NCI-H345 treated with DMSO at 0.1 percent for 48 hours (cell line): ENCODE data around the gene IDI1.
A peak's percentile ranks its signal among the peaks of the same experiment; 100 is the strongest.
"Not testable (repeated sequence)": the region's sequence is repeated elsewhere in the genome, so short reads cannot be mapped to it uniquely, and the experiment has no call there.

Source experiments
- DNase-seq: peaks from one replicate; lab custom pipeline; 2025; ENCODE audit not compliant: unreplicated experiment; lab: John Stamatoyannopoulos, UW

IDI1 gene

DNA sequence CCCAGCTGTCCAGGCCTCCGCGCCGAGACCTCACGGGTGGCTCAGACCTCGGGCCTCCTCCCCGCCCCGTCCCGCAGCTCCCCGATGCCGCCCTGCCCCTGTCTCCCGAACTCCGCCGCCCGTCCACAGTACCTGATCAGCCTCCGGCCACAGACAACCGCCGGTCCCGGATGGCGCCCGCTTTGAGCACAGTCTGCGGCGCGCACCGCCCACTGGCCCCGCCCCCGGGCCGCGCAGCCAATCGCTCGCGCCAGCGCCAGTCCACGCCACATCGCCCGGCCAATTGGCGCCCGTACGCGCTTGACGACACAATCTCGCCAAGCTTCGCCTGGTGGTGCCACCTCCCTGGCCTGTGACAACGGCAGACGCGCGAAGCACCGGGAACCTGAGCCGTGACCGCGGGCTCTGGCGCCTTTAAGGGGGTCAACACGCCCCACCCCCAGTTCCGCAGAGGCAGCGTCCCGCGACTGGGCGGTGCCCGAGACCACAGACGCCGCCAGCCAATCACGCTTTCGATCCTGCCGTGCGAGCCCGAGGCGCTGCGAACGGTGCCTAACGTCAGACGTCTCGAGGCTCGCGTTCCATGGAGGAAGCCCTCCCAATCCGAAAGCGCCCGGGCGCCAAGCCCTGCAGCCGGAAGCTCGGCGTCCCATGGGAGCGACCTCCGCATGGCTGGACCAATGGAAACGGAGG lies at the start of gene IDI1:
IDI1 (minus strand) TSS at position 388 of the 693 bp plus-strand sequence; CDS start at position 272, 116 bp downstream.
- DNase-seq, result peak; percentile 99

DNA sequence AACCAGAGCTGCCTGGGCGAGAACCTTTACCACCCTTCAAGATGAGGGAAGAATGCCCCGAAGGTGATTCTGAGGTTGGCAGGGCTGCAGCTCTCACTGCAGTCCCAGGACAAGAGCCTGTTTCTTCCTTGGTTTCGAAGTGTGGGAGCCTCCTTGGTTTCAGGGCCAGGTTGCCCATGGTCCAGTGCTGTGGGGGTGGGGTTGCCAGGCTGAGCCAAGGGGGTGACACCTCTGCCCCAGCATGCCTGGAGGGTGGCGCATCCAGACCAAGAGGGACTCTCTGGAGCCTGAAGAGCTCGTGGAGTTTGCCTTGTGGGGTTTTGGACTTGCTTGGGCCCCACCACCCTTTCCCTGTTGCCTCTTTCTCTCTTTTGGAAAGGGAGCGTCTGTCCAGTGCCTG lies 48.5 kb upstream of the IDI1 start:
- DNase-seq, result no peak

DNA sequence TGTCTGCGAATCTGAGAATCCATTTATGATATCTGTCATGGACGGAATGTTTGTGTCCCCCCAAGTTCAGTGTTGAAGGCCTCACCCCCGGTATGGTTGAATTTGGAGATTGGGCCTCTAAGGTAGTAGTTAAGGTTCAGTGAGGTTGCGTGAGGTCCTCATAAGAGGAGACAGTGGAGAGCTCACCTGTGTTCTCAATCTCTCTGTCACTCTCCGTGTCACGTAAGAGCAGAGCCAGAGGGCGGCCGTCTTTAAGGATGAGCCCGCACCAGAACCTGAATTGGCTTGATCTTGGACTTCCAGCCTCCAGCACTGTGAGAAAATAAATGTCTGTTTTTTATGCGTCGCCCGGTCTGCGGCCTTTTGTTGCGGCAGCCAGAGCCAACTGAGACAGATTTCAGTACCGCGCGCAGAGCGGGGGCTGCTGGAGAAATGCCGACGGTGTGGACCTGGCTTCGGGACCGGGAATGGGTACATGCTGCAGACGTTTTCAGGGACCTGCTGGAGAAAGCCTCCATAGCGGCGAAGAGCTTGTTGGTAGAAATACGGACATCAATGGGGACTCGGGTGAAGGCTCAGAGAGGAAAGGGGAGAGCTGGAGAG lies 47.5 kb upstream of the IDI1 start:
- DNase-seq, result no peak

DNA sequence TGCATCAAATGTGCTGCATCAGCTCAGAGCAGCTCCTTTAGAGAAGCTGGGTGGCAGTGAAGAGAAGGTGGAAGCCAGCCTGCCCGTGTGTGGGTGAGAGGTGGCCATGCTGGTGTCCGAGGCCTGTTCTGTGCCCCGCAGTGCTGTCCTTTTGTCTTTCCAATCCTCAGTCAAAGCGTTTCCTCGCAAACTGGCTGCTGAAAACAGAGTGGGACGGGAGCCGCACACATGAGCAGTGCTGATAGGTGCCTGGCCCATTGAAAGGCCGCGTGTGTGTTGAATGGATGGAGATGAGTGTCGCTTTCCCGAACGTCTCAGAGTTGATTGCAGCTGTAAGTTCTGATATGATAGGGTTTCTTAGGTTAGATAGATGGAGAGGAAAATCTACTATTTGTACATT lies 46.6 kb upstream of the IDI1 start:
- DNase-seq, result no peak

DNA sequence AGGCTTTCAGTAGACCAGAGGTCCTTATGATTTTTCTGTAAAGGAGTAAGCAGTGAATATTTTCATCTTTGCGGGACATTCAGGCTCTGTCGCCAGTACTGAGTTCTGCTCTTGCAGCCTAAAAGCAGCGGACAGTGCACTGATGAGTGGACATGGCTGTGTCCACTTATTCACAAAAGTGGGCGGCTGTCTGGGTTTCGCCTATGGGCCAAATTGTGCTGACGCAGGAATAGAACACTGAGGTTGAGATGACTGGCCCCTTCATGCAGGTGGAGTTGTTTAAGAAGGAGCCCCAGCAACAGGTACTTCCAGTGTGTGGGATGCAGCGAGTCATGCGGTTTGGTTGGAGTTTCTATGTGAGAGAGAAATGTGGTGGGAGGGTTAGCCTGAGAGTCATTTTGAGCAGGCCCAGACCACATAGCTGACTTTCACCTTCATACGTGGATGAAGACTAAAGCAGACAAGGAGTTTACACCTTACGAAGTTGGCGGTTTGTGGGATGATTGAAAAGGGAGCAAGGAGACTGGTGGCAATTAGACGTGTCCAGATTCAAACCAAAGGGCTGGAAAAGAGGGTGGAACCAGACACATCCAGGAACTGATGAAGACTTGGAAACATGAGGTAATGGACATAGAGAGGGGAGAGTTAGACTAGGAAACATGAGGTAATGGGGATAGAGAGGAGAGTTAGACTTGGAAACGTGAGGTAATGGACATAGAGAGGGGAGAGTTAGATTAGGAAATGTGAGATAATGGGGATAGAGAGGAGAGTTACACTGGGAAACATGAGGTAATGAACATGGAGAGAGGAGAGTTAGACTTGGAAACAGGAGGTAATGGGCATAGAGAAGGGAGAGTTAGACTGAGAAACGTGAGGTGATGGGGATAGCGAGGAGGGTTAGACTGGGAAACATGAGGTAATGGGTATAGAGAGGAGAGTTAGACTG lies 45.5 kb upstream of the IDI1 start:
- no peak for DNase-seq

DNA sequence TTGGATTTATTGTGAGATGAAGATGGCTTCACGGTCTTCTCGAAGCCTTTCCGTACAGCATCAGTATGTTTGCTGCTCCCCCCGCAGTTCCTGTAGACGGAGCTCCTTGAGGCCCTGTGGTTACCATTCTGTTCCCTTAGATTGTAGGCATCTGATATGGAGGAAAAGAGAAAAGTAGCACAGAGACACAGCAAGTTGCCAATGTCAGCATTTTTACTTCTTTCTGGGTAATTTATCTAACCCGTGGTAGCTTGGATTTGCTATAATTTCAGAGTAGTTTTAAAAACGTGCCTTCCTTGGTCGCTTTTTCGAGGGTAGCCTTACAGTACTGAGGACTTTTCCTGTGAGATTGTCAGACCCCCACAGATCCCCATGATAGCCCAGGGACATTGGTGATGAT lies 44.8 kb upstream of the IDI1 start:
- no peak for DNase-seq

DNA sequence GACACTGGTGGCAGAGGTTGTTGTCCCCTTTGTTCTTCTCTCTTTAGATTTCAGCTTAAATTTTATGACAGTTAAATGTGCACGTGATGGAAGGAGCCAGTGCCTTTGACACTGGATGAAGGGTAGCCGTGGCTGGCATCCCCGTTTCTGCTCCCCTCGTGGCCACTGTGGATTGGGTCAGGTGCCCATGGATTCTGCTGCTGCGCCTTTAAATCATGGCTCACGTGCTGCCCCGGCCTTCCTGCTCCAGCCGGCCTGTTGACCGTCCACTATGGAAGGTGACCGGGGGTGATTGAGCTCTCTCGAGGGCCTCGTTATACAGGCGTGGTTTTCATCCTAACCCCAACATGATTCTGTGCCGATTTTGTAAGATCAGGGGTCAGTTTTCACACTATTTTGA lies 41.8 kb upstream of the IDI1 start:
- no peak for DNase-seq

DNA sequence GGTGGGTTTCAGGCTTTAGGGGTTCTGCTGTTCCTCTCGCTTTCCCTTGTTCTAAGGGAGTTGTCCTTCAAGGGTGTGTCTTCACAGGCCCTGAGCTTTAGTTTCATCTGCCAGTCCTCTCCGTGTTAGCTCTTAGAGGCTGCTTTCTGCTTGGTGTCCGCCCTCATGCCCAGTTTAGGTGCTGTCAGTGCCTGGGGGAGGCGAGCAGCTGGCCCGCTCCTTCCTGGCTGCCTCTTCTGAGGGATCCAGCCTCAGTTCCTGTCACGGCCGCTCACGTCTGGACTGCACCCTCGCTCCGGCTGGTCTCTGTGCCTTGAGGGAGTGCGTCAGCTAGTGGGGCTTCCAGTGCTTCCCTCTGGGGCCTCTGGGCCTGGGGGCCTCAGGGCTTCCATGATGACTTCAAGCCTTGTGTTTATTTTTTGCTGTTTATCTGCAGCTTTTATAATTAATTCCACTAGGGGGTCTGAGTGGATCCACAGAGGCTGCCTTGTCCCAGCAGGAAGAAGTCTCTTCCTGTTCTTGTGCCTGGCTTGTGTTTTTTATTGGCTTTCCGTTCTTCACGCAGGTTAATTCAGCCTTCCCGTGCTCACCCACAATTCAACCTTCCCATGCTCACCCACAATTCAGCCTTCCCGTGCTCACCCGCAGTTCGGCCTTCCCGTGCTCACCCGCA lies 40.2 kb upstream of the IDI1 start:
- no peak for DNase-seq

DNA sequence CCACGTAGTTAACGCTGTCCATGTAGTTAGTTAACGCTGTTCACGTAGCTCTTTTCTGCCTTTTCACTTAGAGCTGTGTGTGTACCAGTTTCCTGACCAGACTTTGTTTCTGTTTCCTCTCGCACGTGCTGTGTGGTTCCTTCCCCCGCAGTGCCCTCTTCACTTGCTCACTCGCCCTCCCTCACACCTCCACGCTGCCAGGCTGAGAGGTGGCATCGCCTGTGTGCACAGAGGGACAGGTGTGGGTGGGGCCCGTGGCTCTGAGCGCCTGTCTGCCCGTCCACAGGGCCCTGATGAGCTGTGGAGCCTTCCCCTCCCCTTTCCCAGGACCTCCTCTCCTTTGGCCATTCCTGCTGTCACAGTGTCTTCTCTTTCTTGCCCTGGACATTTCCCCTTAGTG lies 37.9 kb upstream of the IDI1 start:
- no peak for DNase-seq

DNA sequence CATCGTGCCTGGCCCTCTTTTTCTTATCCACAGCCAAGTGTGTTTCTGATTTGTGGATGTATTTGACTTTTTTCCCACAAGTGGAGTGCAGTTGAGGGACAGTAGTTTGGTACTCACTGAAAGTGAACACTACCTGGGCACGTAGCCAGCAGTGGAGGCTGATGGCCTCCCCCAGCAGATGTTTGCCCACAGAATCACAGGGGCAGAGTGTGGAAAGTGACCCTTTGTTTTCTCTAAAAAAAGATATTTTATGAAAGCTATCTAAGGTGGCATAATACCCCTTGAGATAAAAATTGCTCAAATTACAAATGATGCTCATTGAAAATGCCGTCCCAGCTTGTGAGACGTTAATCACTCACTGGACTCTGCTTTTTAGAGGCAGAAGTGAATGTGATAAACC lies 36.3 kb upstream of the IDI1 start:
- DNase-seq, result no peak

DNA sequence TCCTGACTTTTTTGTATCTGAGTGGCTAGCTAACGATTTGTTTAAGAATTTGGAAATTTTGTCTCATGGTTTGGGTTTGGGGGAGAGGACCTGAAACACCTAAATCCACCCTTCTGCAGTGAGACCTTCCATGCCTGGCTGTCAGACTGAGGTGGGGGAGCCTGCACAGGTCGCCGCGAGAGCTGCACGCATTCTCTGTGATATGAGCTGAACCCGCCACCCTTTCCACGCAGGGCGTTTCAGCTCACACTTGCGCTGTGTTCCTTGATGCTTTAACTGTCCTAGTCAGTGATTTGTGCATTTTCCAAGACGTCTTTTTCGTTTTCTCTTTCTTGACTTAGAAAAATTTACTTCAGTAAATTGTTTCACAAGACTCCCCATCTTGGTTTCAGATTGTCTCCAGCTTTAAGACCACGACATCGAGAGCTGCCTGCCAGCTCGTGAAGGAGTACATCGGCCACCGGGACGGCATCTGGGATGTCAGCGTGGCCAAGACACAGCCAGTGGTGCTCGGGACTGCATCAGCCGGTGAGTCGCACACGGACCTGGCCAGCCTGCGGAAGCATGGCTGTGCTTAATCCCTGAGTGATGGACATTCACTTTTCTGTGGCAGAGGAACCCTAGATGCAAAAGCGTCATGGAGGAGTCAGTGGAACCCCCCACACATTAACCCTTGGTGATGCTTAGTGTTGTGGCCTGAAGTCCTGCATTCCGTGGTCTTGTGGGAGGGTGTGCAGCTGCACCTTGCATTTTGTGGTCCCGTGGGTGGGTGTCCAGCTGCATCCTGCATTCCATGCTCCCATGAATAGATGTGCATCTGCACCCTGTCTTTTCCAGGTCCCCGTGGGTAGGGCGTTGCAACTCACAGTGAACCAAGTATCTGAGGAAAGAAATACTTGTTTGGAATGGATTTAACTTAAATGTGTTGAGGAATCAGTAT lies 35.4 kb upstream of the IDI1 start:
- DNase-seq, result no peak

DNA sequence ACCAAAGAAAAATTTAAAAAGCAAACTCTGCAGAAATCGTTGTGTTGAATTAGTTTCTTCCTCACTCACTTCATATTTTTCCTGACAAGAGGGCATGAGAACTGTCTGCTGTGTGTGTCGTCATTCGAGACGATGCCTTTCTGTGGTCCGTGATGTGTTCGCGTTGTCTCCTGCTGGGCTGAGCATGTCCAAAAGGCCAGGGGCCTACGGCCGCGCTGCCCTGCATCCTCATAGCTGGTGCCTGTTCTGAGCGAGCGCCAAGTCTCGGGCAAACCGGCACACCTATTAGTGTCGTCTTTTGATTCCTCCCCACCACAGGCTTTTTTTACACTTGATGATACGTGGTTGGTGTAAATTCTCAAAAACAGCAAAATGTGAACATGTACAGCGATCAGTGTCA lies 34.7 kb upstream of the IDI1 start:
- DNase-seq, result no peak

DNA sequence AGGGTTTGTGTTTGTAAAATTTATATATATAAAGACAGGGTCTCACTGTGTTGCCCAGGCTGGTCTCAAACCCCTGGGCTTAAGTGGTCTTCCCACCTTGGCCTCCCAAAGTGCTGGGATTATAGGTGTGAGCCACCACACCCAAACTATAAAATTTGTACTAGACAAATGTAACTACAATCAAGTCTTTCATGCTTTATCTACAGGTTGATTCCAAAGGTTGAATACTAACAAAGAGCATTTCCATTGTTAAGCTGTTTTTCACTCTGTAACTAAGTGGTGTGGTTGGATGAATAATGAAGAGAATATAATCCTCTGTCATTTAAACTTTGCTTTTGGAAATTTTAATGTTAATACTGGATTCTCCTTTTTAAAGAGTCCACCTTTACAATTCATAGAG lies 29.7 kb upstream of the IDI1 start:
- DNase-seq, result no peak

DNA sequence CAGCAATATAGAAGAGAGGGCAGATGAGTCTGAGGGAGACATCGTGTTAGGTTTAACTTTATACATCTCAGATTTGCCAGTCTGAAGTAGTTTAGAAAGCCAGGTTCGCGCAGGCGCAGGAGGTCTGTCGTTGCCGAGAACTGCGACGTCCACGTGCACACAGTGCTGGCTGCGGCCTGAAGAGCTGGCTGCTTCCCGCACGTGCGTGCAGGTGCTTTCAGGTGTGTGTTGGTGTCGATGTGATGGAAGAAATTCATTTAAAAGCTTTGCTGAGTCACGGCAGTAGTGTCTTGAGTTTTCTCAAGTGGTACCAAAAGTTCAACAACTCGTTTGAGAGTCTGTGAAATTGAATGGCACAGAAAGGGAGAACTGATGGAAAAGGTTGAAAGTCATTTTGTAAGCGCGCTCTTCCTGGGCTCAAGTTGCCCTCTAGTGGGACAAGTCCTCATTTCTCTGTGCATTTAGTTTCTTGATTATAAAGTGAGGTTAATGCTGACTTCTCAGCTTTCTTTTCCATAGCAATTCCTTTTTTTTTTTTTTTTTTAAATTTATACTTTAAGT lies 25.9 kb upstream of the IDI1 start:
- no peak for DNase-seq

DNA sequence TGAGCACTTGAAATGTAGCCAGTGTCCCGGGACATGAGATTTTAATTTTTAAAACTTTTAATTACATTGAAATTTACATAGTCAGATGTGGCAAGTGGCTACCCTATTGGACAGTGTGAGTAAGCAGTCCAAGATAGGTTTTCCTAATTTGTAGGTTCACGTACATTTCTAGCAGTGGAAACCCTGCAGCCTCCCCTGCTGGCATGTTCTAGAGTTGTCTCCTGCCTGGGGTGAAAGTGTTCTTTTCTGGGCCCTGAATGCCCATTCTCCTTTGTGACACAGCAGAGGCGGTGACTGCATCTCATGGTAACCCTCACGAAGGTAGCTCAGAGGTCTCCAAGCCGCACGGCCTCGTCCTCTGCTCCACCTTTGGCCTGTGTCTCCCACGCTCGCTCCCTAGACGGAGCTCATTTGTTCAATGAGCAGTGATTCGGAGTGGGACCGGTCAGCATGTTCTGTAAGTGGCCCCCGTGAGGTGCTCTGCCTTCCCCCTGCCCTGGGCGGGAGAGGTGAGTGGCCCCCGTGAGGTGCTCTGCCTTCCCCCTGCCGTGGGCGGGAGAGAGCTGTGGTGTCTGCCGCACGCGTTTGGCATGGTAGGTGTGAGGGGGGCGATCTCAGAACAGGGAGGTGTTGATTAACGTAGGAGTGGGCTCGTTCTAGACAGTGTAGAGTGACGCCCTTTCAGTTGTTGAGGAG lies 25.3 kb upstream of the IDI1 start:
- DNase-seq, result no peak

DNA sequence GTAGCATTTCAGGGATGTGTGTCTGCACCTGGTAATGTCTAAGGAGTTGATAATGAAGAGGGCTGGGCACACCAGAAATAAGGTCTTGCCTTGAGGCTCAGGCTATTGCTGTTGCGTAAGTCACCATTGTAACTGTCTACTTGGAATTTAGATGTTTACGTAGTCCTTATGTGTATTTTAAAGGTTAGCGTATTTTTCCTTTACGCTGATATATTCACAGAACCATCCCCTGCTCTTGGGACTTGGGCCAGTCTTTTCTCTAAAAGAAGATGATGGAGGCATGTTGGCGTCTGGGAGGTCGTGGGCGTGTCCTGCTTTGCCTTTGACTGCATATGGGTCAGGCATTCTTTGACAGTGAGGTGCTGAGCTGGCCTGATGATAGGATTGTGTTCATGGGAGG lies 22.0 kb upstream of the IDI1 start:
- DNase-seq, result no peak

DNA sequence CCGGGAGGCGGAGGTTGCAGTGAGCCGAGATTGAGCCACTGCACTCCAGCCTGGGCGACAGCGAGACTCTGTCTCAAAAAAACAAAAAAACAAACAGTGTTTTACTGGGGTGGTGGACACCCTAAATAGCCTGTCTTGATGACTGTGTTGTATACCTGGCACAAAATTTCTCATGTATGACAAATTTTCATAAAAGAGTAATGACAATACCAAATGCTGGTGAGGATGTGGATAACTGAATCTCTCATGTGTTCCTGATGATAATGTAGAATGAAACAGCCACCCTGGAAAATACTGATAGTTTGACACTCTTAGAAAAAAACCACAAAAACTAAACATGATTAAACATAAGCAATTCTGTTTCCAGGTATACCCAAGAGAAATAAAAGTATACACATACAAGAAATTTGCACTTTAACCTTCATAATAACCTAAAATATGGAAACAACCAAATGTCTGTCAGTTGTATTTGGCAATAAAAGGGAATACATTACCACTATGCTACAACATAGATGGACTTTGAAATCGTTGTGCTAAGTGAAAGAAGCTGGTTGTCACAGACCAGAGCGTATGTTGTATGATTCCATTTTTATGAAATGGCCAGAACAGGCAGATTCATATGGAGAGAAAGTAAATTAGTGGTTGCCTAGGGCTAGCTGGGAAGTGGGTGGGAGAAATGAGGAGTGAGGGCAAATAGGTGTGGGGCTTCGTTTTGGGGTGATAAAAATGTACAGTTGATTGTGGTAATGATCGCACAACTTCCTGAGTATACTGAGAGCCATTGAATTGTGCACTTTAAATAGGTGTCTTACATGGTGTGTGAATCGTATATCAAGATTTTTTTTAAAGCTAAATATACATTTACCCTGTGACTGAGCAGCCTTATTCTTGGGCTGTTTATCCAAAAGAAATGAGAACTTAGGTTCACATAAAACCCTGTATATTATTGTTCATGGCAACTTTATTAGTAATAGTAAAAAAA lies 19.8 kb upstream of the IDI1 start:
- no peak for DNase-seq

DNA sequence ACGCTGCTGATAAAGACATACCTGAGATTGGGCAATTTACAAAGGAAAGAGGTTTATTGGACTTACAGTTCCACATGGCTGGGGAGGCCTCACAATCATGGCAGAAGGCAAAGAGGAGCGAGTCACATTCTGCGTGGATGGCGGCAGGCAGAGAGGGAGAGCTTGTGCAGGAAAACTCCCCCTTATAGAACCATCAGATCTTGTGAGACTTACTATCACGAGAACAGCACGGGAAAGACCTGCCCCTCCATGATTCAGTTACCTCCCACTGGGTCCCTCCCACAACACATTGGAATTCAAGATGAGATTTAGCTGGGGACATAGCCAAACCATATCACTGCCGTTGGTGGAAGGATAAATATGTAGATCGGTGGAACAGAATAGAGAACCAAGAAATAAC lies 17.8 kb upstream of the IDI1 start:
- not testable (repeated sequence) for DNase-seq
